EH (cell line): ENCODE data around the gene PDLIM5.
"Not testable (repeated sequence)": the region's sequence is repeated elsewhere in the genome, so short reads cannot be mapped to it uniquely, and the experiment has no call there.

Source experiments
- DNase-seq: peaks from one replicate; pipeline ENCODE4 v3.0.0-alpha.2; 2015; ENCODE audit warnings: low read depth

PDLIM5 gene

DNA sequence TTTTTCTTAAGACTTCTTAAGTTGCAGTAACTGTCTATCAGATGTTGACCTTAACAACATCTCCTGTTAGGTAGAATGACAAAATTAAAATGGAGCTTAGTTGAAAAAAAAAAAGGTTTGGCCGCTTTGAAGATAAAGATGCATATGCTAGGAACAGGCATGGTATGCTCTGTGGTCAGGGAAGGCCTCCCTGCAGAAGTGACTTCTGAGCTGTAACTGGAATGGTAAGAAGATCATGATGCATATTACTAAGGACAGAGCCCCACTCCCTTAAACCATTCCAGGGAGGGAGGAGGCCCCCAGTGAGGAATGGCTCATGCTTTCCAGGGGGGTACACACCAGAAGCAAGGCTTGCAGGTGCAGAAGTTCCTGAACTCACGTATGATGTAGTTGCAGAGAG, 43.7 kb downstream of the PDLIM5 start:
- DNase-seq: no peak

GRCh38 chr4:94497690-94498089, 45.9 kb downstream of the PDLIM5 start:
- DNase-seq: no peak

DNA sequence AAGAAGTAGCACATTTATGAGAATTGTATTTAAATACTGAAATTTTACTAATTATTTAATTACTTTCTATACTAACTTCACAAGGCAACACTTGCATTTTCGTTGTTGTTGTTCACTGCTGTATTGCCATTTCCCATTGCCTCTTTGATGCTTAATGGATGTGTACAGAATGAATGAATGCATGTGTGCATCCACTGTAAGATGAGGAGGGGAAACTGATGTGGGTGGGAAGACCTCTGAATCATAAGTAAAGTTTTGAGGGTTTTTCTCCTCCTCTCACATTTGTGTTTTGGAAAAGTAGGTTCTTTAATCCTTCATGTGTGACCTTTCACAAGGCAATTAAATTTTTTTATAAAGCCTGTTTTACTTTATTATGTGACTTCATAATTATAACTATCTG, 46.8 kb downstream of the PDLIM5 start:
- DNase-seq: no peak

GRCh38 chr4:94500685-94501084, 48.9 kb downstream of the PDLIM5 start:
- no peak for DNase-seq

DNA sequence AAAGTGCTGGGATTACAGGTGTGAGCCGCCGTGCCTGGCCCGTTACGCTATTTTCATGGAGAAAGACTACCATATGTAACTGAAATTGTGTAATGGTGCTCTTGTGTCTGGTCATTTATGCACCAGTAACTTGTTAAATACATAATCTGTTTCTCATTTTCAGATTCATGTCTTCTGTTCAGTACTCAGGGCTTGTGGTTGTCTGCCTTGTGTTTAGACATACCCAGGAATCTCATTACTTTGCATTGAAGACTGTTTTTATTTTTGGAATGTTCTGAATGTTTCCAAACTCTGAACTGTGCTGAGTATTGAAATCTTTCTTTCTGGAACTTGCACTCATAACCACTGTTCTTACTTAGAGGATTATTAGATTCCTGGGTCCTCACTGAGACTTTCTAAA, 52.8 kb downstream of the PDLIM5 start:
- peak; percentile 83 for DNase-seq

DNA sequence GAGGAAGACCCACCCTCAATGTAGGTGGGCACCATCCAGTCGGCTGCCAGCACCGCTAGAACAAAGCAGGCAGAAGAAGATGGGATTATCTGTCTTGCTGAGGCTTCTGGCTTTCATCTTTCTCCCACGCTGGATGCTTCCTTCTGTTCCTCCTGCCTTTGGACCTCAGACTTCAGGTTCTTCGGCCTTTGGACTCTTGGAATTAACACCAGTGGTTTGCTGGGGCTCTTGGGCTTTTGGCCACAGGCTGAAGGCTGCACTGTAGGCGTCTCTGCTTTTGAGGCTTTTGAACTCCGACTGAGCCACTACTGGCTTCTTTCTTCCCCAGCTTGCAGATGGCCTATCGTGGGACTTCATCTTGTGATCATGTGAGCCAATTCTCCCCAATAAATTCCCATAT, 55.1 kb downstream of the PDLIM5 start:
- DNase-seq: no peak

DNA sequence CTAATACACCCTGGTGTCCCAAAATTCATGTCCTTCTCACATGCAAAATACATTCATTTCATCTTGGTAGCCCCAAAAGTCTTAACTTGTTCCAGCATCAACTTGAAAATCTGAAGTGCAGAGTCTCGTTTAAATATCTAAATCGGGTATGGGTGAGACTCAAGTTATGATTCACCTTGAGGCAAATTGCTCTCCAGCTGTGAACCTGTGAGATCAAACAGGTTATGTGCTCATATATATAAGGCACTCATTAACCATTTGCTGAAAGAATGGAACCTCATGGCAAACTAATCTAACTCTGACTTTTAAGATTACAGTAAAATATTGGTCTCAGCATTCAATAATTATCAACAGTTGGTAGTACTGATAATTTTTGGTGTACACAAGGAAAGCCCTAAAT, 55.5 kb downstream of the PDLIM5 start:
- no peak for DNase-seq

DNA sequence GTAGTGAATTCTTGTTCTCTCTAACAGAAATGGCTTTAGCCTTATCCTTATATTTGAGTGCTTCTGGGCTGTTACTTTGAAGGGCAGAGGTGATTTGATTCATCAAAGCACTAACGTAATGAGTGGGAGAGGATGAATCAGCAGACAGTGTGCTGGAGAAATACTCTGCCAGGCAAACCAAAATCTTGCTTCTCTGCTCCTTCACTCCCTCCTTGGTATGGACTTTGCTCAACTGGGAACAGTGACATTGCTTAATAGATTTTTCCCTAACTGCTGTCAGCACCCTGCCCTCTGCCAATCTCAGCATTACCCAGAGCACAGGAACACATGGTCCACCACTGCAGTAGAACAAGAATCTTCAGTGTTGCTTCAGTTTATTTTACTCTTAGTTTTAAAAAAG, 56.0 kb downstream of the PDLIM5 start:
- DNase-seq: peak; percentile 91

- DNase-seq: no peak
Measured at GRCh38 chr4:94508296-94508695, 56.6 kb downstream of the PDLIM5 start.

DNA sequence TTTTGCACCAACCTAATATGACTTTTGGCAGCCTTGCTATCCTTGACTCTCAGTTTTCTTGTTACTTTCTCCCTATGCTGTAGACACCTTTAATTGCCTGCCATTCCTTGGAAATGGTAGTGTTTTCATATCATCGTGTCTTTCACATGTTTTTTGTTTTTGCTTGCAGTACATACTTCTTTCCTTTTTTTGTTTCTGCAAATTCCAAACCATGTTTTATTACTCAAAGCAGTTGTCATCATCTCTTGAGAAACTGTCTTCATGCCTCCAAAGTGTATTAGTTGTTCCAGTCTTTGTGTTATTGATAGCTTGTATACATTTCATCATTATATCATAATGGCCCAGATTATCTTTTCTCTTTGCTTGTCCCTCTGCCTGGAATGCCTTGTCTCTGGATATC, 57.1 kb downstream of the PDLIM5 start:
- DNase-seq: peak; percentile 38

DNA sequence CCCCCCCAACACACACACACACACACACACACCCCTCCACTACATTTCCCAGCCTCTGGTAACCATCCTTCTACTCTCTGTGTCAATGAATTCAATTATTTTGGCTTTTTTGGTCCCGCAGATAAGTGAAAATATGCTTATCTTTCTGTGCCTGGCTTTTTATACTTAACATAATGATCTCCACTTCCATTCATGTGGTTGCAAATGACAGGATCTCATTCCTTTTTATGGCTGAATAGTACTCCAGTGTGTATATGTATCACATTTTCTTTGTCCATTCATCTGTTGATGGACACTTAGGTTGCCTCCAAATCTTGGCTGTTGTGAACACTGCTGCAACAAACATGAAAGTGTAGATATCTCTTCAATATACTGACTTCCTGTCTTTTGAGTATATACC, 59.8 kb downstream of the PDLIM5 start:
- no peak for DNase-seq

- not testable (repeated sequence) for DNase-seq
Measured at GRCh38 chr4:94513532-94513931, 61.8 kb downstream of the PDLIM5 start.

DNA sequence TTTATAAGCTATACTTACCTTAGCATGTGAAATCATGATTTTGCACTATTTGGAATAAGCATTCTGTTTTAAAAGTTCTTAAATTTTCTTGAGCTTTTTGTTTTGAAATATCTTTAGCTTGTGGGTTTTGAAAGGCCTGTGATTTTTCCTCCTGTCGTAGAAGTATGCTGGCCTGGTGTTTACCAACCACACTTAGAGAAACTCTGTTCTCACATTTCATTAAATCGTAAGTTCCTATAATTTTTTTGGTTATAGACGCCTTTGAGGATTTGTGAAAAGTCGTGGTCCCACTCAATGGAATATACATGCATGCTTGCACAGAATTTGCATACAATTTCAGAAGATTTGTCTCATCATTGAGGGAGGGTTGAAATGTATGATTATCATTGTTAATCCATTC, 63.6 kb downstream of the PDLIM5 start:
- no peak for DNase-seq

DNA sequence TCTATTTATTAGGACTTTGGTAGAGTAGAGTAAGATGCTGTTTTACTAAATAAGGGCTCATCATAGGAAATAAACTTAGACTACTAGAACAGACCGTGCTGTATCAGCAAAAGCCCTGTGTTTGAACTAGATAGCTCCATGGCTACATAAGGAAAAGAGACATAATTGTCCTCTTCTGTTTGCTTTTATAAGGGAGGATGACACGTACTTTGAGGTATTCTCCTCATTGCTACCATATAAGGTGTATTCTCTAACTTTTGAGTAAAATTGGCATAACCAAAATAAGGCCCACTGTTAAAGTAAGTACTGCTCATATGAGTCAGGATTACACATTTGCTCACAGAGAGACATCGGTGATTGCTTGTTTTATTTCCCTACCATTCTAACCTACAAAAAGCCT, 64.3 kb downstream of the PDLIM5 start:
- DNase-seq: peak; percentile 97

GRCh38 chr4:94516999-94517398, 65.3 kb downstream of the PDLIM5 start:
- DNase-seq: peak; percentile 62

- peak; percentile 72 for DNase-seq
Measured at GRCh38 chr4:94517492-94517891, 65.8 kb downstream of the PDLIM5 start.

DNA sequence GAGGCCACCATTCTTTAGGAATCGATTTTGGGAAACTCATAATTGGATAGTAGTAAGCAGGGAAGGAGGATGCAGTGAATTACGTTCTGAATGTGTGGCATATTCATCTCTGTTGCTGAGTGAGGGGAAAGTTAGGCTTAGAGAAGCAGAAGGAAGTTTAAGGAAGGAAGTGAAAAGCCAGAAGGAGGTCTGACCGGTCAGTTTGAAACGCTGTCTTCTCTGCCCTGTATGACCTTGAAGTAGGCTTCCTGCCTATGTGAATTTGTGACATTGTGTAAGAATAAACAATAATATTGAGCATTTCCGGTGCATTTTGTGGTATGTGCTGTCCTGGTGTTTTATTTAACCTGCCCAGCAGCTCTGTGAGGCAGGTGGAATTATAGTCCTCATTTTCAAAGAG, 67.3 kb downstream of the PDLIM5 start:
- DNase-seq: no peak

GRCh38 chr4:94519925-94520789, 68.4 kb downstream of the PDLIM5 start:
- DNase-seq: no peak

GRCh38 chr4:94523033-94523580, 71.4 kb downstream of the PDLIM5 start:
- peak; percentile 39 for DNase-seq

DNA sequence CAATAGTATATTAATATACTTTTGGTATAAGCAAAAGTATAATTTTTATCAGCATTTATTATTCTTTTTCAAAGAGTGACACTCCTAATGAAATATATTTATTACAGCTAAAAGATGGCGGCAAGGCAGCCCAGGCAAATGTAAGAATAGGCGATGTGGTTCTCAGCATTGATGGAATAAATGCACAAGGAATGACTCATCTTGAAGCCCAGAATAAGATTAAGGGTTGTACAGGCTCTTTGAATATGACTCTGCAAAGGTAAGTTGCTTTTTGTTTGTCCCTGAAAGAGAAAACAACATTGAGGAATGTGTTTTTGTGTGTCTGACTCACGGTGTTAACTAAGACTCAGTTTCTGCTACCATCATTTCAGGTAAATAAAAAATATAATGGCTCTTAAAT, 71.9 kb downstream of the PDLIM5 start:
- DNase-seq: peak; percentile 55

DNA sequence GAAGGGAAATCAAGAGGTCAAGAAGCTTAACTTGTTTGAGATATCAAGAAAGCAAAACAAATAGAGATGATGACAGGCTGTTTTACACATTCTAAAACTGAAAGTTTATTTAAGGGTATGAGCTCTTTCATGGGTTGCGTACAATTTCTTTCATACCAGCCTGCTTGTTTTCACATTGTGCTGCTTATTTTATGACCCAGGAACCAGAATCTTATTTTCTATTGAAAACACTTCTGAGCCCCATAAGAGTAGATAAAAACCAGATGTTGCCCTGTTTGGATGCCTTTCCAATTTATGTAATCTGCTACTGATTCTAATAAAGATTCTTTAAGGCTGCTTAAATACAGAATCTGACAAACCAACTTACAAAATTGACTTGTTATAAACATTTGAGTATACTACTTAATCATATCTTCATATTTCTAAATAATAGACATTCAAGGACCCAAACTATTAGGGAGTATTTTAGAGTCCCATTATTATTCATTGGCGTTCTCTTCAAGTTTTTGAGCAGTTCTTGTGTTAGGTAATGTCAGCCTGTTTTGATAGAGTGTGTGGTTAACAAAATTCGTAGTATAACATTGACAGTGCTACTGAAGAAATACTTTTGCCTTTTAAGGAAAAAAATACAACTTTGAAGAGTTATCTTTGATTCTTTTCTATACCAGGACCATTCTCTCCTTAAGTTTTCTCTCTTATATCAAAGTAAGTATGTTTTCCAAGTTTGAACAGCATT, 74.4 kb downstream of the PDLIM5 start:
- DNase-seq: peak; percentile 85

- DNase-seq: no peak
Measured at GRCh38 chr4:94527556-94528233, 76.0 kb downstream of the PDLIM5 start.
